ENCODE measurements around the gene AATF. TPM values are rescaled to one million over a fixed set of nuclear protein-coding genes. Genes with fewer than 3 reads are reported as not detected.
A peak's percentile ranks its signal among the peaks of the same experiment; 100 is the strongest.

The AATF gene
- total RNA-seq, 3 donors from 2014 or later, result 159 to 191 (median 177) TPM

DNA sequence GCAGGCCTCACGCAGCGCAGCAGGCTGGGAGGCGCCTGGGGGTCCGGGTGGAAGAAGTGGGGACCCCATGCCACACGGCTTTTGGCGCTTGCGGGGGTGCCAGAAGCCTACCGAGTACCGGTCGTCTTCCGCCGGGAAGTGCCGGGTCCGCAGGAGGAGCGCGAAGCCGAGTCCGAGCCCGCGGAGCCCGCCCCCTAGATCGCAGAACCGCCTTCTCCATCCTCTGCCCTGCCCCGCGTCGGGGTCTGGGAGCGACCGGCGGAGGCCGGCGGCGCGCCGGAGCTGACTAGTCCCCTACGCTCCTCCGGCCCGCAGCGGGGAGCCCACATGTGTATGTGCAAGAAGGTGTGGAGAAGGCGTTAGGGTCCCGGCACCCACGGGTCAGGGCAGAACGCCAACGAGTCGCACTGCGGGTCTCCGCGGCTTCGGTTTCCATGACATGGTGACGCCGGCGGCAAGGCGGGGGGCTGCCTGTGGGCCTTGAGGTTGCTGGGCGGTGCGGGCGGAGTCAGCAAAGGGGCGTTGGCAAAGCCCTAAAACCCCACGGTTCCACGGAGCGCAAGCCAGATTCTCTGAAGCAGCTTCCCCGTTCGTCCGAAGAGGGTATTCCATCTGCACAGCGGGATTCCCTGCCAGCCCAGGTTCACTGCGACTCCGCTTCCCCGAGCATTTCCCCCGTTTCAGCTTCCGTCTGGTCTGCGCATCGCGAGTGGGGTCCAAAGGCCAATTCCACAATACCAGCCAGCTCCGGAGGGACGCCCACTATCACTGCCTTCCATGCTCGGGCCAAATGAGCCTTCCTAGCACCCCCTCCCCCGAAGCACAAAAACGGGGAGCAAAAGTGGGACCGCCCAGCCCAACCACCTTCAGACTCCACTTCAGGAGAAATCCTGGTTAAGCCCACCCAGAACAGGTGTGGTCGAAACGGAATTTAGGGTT lies 13.8 kb upstream of the AATF start:
- H3K9me3 Mint-ChIP-seq, result no peaks in the 10 kb centered on the region
- H3K36me3 Mint-ChIP-seq (ENCODE audit: insufficient read depth), result no peaks in the 10 kb centered on the region
- DNase-seq (no peak), ATAC-seq (peak in 1 of 2 donors; percentile 5)
- peak overlapping the region; percentile 43 for H3K4me3 Mint-ChIP-seq
- peaks cover 93% of the 10 kb centered on the region for H3K27me3 Mint-ChIP-seq (ENCODE audit: low read depth)
- peaks cover 64% of the 10 kb centered on the region for H3K4me1 Mint-ChIP-seq (ENCODE audit: low read depth)

DNA sequence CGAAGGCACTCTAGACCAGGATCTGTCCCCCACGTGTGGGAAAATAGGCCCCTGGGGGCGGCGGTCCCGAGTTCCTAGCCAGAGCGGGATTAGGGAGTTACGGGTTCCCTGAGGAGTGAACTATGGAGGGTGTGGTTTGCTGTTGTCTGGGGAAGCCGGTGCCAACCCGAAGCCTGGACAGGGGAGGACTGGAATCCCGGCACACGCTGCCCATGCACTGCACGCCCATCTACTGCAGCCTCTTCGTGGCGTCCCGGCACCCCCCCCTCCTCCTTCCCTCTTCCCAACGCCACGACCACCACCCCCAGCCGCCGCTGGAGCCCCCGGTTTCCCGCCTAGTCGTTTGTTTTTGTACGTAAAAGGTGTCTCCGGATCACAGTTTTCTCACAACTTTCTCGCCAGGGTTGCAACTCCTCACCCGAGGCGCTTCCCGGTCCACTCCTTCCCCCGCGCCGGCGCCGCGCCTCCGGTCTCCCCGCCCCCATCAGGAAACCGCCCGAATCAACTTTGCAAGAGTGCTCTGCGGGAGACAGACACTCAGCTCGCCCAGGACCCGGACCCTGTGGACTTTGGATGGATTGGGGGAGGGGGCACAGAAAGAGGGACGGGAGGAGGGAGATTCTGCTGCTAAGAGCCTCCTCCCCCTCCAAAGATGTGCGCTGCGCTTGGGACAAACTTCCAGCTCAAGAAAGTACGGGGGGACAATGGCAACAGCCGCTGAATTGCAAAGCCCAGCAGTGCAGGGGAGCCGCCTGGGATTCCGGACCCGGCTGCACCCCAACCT lies 12.9 kb upstream of the AATF start:
- no peak for ATAC-seq

DNA sequence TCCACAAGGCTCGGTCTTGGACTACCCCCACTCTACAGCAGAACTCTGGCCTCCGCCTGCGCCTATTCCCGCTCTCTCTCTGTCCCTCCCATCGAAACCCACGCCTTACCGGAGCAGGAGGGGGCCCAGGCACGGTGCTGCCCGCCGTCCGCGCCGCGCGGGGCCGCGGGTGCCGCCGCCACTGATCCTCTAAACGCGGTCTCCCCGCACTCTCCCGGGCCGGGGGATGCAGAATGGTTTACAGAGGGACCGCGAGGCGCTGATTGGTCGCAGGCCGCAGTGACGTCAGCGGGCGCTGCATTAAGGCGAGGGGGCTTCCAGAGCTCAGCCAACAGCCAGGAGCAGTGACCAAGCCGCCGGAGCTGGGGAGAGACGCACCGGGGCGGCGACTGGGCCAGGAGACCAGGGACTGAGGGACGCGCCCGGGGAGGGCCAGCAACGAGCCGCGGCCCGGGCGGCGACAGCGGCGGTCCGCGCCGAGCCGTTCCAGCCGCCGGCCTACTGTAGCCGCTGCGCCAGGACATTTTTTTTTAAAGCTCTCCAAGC lies 12.2 kb upstream of the AATF start:
- DNase-seq (no peak), ATAC-seq (no peak)
- no peaks in the 10 kb centered on the region for H3K36me3 Mint-ChIP-seq (ENCODE audit: insufficient read depth)
- peaks cover 66% of the 10 kb centered on the region for H3K4me1 Mint-ChIP-seq (ENCODE audit: low read depth)
- H3K9me3 Mint-ChIP-seq, result no peaks in the 10 kb centered on the region
- peaks cover 92% of the 10 kb centered on the region for H3K27me3 Mint-ChIP-seq (ENCODE audit: low read depth)
- H3K4me3 Mint-ChIP-seq, result peak overlapping the region; percentile 70

More for the DNA sequence above, 12.9 kb upstream of the AATF start:
- Mint-ChIP-seq H3K4me3 (peak overlapping the region; percentile 43), H3K9me3 (no peaks in the 10 kb centered on the region), H3K4me1 (ENCODE audit: low read depth) (peaks cover 67% of the 10 kb centered on the region), H3K27me3 (ENCODE audit: low read depth) (peaks cover 92% of the 10 kb centered on the region), H3K36me3 (ENCODE audit: insufficient read depth) (no peaks in the 10 kb centered on the region)
- no peak for DNase-seq

DNA sequence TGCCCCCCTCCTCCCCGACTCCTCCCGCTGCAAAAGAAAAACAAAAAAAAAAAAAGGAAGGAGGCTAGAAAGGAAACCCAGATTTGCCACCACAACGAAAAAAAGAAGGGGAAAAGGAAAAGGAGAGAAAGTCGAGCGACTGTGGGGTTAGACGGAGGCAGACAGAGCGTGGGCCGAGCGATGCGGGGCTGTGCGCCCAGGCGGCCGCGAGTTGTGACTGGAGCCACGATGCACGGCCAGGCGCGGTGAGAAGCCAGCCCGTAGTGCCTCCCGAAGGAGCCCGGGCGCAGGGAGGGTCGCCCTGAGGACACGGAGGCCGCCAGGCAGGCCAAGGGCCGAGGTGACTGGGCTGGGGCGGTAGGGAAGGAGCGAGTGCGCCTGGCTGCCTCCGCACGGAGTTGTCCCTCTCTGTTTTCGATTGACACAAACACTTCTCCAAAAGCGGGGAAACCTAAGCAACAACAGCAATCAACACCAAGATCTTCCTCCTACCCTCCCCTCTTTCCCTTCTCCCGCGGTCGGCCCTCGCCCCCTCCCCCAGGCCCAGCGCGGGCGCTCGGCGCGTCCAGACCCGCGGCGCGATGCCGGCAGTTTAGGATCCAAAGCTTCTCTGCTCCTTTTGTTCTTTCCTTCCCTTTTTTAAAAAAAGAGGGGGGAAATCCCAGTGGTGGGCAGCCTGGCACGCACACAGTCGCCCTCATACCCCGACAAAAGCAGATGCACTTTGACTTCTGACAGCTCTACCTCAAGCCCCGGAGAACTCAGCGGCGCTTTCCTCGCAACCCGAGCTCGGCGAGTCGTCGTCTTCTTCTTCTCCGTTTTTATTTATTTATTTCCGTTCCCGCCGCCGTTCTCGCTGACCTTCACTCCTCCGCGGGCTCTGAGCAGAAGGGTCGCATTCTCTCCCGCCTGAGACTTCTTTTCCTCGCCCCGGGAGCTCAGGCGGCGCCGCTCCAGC lies 11.5 kb upstream of the AATF start, which contains the start of gene LHX1:
Gene LHX1, plus strand, starts transcription at position 475 of the 958 bp plus-strand sequence. CDS start 723 bp downstream, outside the sequence.
- peaks cover 88% of the 10 kb centered on the region for H3K27me3 Mint-ChIP-seq (ENCODE audit: low read depth)
- ATAC-seq (no peak), DNase-seq (no peak)
- no peaks in the 10 kb centered on the region for H3K36me3 Mint-ChIP-seq (ENCODE audit: insufficient read depth)
- H3K4me1 Mint-ChIP-seq (ENCODE audit: low read depth), result peaks cover 61% of the 10 kb centered on the region
- no peaks in the 10 kb centered on the region for H3K9me3 Mint-ChIP-seq
- H3K4me3 Mint-ChIP-seq, result peak within 1 kb of the TSS; percentile 70

DNA sequence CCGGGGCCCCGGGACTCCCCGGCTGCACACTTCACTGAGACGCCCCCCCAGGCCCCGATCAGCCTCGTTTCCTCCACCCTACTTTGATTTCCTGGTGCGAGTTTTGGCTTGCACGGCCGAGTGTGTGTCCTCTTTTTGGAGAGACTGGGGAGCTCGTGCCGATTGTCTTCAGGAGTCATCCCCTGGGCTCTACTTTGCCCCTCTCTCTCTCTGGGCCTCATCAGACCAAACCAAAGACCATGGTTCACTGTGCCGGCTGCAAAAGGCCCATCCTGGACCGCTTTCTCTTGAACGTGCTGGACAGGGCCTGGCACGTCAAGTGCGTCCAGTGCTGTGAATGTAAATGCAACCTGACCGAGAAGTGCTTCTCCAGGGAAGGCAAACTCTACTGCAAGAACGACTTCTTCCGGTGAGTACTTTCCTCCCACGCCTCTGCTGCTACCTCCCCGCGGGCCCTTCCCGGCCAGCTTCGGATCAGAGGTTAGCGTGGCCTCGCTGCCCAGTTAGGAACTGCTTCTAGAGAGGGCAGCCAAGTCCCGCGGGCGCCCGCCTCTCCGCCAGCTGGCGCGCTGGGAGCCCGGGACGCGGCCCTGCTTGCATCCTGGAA lies 10.7 kb upstream of the AATF start:
- no peaks in the 10 kb centered on the region for H3K36me3 Mint-ChIP-seq (ENCODE audit: insufficient read depth)
- H3K27me3 Mint-ChIP-seq (ENCODE audit: low read depth), result peaks cover 82% of the 10 kb centered on the region
- no peaks in the 10 kb centered on the region for H3K9me3 Mint-ChIP-seq
- ATAC-seq (peak in 1 of 2 donors; percentile 10), DNase-seq (no peak)
- H3K4me1 Mint-ChIP-seq (ENCODE audit: low read depth), result peaks cover 55% of the 10 kb centered on the region
- peak overlapping the region; percentile 70 for H3K4me3 Mint-ChIP-seq

DNA sequence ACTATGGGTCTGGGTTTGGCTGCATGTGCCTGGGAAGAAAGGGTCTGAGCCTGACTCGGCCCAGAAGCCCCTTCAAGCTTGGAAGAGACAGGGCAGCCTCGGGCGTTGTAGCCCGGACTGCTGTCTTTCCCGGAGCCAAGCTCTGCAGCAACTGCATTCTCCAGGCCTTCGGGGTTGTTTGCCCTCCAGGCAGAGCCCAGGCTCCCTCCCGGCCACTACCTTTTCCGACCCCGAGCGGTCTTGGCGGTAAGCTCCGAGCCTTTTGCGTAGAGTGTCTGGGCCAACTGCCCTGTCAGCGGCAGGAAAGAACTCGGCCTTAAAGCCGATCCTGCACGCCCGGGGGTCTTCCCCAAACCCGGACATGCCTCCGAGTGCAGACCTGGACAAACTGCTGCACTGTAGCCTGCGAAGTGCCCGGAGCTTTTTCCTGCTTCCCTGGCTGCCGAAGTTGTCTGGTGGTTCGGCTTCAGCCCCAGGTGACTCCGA lies 10.1 kb upstream of the AATF start:
- H3K36me3 Mint-ChIP-seq (ENCODE audit: insufficient read depth), result no peaks in the 10 kb centered on the region
- ATAC-seq, result no peak
- peak overlapping the region; percentile 52 for H3K4me3 Mint-ChIP-seq
- DNase-seq, result no peak
- H3K4me1 Mint-ChIP-seq (ENCODE audit: low read depth), result peaks cover 53% of the 10 kb centered on the region
- H3K27me3 Mint-ChIP-seq (ENCODE audit: low read depth), result peaks cover 82% of the 10 kb centered on the region
- no peaks in the 10 kb centered on the region for H3K9me3 Mint-ChIP-seq

DNA sequence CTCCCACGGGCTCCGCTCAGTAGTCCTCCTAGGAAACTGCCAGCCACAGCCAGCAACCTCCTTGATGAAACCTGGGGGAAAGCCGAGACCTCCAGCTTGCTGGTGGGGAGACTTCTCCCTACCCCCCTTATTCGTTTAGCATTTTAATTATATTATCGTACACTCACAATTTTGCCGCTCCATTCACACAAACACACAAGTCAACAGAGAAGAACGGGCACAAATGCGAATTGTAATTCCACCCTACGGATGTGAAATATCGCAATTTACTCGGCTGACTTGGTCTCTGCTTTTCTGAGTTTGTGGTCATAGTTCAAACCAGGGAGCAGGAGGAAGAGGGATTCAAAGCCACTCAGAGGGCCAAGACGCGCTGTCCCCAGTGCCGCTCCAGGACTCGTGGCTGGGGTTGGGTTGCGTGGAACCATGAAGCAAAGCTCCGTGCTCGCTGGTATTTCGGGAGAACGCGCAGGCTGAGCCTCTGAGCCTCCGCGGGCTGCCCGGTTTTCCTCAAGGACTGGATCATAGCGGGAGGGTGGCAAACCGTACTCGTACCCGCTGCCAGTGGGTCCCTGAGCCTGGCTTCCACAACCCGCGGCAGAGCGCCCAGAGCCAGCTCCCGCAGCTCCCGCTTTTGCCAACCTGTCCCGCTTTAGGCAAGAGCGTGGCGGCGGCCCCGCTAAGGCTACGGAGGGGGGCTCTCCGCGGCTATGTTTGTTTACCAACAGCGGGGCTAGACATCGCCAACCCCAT lies 9.5 kb upstream of the AATF start:
- Mint-ChIP-seq H3K9me3 (no peaks in the 10 kb centered on the region), H3K4me1 (ENCODE audit: low read depth) (peaks cover 50% of the 10 kb centered on the region), H3K36me3 (ENCODE audit: insufficient read depth) (no peaks in the 10 kb centered on the region), H3K27me3 (ENCODE audit: low read depth) (peaks cover 80% of the 10 kb centered on the region), H3K4me3 (peak overlapping the region; percentile 52)
- no peak for ATAC-seq
- no peak for DNase-seq

DNA sequence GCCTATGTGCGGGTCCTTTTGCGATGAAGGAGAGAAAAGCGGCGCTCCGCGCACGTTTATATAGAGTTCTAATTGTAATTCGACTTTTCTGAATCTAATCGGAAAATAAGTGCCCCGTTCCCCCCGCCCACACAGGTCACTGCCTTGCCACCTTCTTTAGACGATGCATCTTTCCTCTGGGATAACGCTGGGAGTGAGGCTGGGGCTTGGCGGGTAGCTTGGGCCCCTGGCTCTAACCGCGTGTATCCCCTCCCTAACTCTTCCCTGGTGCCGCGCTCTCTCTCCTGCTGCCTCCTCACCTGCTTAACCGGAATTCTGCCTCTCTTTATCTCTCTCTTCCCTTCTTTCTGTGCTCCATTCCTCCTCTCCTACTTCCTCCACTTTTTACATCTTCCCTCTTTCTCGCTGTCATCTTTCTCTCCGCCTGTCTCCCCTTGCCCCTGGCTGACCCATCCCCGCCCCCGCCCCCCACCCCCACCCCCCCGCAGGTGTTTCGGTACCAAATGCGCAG lies 8.9 kb upstream of the AATF start:
- no peaks in the 10 kb centered on the region for H3K9me3 Mint-ChIP-seq
- peaks cover 83% of the 10 kb centered on the region for H3K27me3 Mint-ChIP-seq (ENCODE audit: low read depth)
- H3K36me3 Mint-ChIP-seq (ENCODE audit: insufficient read depth), result no peaks in the 10 kb centered on the region
- DNase-seq, result no peak
- peaks cover 48% of the 10 kb centered on the region for H3K4me1 Mint-ChIP-seq (ENCODE audit: low read depth)
- ATAC-seq, result no peak
- H3K4me3 Mint-ChIP-seq, result peak overlapping the region; percentile 16

DNA sequence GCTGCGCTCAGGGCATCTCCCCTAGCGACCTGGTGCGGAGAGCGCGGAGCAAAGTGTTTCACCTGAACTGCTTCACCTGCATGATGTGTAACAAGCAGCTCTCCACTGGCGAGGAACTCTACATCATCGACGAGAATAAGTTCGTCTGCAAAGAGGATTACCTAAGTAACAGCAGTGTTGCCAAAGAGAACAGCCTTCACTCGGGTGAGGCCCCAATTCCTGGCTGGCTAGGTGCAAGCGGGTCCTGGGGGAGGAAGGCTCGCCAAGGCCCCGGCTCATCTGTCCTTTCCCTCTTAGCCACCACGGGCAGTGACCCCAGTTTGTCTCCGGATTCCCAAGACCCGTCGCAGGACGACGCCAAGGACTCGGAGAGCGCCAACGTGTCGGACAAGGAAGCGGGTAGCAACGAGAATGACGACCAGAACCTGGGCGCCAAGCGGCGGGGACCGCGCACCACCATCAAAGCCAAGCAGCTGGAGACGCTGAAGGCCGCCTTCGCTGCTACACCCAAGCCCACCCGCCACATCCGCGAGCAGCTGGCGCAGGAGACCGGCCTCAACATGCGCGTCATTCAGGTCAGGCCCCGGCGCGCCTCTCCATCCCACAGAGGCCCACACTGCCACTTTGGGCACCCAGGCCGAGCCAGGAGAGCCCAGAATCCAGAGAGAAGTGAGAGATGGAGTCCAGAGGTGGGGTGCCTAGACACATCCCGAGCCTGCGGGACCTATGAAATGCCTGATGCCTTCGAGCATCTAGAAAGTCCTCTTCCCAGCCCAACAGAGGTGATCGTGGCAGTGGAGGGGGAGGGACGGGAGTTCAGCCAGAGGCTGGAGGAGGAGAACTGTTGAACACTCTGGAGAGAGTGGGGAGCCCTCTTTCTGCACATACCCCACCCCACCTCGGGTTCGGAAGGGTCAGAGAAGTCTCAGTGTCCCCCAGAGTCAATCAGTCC lies 8.2 kb upstream of the AATF start:
- no peaks in the 10 kb centered on the region for H3K36me3 Mint-ChIP-seq (ENCODE audit: insufficient read depth)
- no peak for ATAC-seq
- DNase-seq, result no peak
- H3K27me3 Mint-ChIP-seq (ENCODE audit: low read depth), result peaks cover 83% of the 10 kb centered on the region
- no peaks in the 10 kb centered on the region for H3K9me3 Mint-ChIP-seq
- H3K4me3 Mint-ChIP-seq, result no peak overlapping the region
- peaks cover 42% of the 10 kb centered on the region for H3K4me1 Mint-ChIP-seq (ENCODE audit: low read depth)

DNA sequence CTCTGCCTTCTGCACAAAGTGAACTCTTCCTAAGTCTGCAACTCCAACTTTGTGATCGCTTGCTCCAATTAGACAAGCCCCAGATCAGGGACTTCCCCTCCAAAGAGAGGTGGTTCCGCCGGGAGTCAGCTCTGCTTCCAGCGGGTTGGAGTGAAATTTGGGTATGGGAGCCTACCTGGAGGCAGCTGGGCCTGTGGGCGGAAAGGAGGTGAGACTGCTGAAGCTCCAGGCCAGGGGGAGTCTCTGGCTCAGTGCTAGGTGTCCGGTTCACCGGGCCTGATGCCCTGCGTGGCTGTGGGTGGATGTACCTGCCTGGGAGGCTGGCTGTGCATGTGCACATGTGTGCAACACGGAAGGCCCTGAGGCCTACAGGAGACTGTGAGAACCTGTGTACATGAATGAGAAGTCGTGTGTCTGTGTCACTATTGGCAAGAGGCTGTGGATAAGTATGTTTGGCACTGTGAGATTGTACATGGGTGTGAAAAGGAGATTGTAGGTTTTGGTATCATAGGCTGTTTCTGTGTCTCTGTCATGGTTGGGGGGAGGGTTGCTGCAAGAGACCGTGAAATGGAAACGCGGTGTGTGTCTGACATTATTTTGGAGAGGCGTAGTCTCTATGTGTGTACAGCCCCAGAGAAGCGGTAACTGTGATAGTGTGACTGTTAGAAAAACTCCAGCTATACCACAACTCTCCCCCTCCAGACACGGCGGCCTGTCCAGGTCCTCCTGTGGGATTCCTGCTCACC lies 7.3 kb upstream of the AATF start:
- Mint-ChIP-seq H3K4me1 (ENCODE audit: low read depth) (peaks cover 36% of the 10 kb centered on the region), H3K36me3 (ENCODE audit: insufficient read depth) (no peaks in the 10 kb centered on the region), H3K9me3 (no peaks in the 10 kb centered on the region), H3K27me3 (ENCODE audit: low read depth) (peaks cover 83% of the 10 kb centered on the region), H3K4me3 (no peak overlapping the region)
- ATAC-seq, result peak; percentile 7 to 11
- no peak for DNase-seq

DNA sequence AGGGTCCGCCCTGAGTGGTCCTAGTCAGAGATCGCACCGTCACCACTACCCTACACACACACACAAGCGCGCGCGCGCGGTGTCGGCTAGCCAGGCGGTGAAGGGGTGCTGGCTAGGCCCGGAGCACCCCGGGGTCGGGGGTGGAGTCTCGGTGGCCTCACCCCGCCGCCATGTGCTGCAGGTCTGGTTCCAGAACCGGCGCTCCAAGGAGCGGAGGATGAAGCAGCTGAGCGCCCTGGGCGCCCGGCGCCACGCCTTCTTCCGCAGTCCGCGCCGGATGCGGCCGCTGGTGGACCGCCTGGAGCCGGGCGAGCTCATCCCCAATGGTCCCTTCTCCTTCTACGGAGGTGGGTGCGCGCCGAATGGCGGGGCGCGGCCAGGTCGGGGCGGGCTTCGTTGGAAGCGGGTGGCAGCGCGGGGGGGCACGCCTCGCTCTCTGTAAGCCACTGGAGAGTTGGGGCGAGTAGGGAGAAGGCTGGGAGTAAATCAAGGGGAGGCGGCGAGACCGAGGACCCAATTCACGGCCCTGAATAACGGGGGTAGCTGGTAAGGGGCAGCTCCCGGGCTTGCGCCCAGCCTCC lies 6.6 kb upstream of the AATF start:
- no peak overlapping the region for H3K4me3 Mint-ChIP-seq

More for the DNA sequence above, 6.6 kb upstream of the AATF start:
- Mint-ChIP-seq H3K27me3 (ENCODE audit: low read depth) (peaks cover 84% of the 10 kb centered on the region), H3K36me3 (ENCODE audit: insufficient read depth) (no peaks in the 10 kb centered on the region), H3K9me3 (no peaks in the 10 kb centered on the region), H3K4me1 (ENCODE audit: low read depth) (peaks cover 33% of the 10 kb centered on the region)
- DNase-seq (no peak), ATAC-seq (peak; percentile 9 to 16)

Measured in activated T-cell treated with anti-CD3 and anti-CD28 coated beads, Interleukin-2, amount 50 U/mL, for 4 hours (primary cell).